Retina (tissue), 1 donor: ENCODE measurements around the gene RANGAP1.
A peak's percentile ranks its signal among the peaks of the same experiment; 100 is the strongest.

Experiments
- DNase-seq: peaks from one replicate; pipeline ENCODE4 v3.0.0-alpha.2; 2016

Gene RANGAP1, protein sequence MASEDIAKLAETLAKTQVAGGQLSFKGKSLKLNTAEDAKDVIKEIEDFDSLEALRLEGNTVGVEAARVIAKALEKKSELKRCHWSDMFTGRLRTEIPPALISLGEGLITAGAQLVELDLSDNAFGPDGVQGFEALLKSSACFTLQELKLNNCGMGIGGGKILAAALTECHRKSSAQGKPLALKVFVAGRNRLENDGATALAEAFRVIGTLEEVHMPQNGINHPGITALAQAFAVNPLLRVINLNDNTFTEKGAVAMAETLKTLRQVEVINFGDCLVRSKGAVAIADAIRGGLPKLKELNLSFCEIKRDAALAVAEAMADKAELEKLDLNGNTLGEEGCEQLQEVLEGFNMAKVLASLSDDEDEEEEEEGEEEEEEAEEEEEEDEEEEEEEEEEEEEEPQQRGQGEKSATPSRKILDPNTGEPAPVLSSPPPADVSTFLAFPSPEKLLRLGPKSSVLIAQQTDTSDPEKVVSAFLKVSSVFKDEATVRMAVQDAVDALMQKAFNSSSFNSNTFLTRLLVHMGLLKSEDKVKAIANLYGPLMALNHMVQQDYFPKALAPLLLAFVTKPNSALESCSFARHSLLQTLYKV

DNA sequence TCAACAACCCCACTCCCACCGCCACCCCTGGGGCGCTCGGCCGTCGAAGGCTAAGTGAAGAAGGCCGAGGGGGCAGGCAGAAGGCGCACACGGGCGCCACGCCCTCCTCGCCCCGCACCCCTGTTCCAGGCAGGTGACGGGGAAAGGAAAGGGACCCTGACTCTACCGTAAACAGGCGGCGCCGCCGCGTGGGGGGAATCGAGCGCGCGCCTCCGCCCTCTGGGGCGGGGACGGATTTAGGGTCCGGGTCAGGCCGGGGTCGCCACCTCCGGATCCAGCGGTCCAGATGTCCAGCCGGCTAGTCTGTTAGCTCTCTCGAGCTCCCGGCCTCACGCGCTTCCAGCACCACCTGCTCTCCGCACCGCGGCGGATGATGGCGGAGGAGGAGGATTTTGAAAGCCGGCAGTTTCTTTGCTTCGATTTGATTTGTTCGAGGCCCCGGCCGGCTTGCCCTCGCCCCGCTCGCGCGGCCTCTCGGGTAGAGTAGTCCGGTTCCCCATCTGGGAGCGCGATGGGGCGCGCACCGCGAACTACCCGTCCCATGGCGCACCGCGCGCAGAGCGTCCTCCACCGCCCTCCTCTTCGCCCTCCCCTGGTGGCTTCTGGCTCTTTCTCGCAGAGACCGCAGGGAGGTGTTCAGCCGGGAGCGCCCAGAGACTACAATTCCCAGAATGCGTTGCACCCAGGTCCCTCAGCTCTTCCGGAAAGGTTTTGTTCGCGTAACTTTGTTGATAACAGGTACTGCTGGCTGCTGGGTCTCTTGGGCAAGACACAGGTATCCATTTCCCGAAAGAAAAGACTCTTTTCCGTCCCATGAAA lies at the start of gene RANGAP1:
TSS of gene RANGAP1 (minus strand) at position 368 of the 819 bp plus-strand sequence. CDS start 5,143 bp downstream, outside the sequence.
- peak; percentile 99 for DNase-seq

- DNase-seq, result no peak
Measured at GRCh38 chr22:41334951-41335635, 49.1 kb upstream of the RANGAP1 start.

- DNase-seq, result no peak
Measured at GRCh38 chr22:41334215-41334614, 48.2 kb upstream of the RANGAP1 start.

- no peak for DNase-seq
Measured at GRCh38 chr22:41333806-41334205, 47.8 kb upstream of the RANGAP1 start.

DNA sequence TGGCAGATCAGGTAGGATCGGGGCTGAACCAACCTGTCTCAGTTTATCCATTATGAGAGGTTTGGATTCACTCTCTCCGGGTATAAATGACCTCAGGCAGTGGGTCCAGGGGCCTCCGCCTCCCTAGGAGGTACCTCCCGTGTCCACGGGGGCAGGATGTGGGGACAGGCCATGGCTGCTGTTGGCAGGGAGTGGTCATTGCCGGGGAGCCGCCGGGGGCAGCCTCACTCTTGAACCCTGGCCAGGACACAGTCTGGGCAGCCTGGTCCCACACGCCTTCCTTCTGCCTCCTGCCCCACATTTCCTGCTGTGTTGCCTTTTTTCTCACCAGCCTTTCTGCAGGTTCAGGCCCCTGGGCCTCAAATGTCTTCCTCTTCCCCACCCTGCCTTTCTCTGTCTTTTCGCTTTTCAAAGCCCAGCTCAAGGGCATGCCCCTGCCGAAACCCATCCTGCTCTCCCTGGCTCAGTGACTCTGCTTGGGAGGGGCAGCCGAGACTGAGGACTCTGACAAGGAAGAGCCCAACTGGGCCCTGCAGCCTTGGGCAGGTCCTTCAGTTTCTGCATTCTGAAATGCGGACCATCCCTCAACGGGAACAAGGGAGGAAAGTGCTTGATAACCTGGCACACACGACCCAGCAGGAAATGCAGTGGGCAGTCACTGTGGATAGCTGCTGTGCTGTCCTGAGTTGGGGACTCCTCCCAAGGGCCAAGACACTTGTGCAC lies 46.4 kb upstream of the RANGAP1 start:
- DNase-seq, result no peak

DNA sequence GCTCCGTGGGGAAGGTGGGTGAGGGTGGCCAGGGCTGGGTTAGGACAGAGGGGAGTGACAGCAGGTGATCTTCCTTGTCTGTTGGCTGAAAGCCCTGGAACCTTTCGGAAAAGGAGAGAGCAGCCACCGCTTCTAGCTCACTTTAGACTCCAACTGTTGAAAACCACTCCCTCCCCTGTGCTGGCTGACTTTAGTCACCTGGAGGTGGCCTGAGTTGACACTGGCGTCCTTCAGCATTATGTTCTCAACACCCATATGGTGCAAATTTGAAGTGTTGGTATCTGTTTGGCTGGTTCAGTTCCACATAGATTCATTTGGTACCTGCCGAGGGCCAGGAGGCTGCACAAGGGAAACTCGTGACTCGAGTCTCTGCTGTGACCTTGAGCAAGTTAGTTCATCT lies 44.2 kb upstream of the RANGAP1 start:
- no peak for DNase-seq

DNA sequence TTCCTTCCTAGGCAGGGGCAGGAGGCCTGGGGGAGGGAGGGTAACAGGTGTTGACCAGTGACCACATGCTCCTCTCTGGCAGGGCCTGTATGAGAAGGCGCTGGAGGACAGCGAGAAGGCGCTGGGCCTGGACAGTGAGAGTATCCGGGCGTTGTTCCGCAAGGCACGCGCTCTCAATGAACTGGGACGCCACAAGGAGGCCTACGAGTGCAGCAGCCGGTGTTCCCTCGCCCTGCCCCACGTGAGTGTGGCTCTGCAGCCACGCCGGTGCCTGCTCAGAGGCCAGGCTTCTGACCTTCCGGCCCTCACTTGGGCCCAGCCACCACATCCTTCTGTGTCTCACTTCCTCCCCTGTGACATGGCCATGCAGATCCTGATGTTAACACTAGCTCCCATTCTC lies 41.1 kb upstream of the RANGAP1 start:
- DNase-seq, result no peak

- DNase-seq, result no peak
Measured at GRCh38 chr22:41324821-41325528, 39.0 kb upstream of the RANGAP1 start.

DNA sequence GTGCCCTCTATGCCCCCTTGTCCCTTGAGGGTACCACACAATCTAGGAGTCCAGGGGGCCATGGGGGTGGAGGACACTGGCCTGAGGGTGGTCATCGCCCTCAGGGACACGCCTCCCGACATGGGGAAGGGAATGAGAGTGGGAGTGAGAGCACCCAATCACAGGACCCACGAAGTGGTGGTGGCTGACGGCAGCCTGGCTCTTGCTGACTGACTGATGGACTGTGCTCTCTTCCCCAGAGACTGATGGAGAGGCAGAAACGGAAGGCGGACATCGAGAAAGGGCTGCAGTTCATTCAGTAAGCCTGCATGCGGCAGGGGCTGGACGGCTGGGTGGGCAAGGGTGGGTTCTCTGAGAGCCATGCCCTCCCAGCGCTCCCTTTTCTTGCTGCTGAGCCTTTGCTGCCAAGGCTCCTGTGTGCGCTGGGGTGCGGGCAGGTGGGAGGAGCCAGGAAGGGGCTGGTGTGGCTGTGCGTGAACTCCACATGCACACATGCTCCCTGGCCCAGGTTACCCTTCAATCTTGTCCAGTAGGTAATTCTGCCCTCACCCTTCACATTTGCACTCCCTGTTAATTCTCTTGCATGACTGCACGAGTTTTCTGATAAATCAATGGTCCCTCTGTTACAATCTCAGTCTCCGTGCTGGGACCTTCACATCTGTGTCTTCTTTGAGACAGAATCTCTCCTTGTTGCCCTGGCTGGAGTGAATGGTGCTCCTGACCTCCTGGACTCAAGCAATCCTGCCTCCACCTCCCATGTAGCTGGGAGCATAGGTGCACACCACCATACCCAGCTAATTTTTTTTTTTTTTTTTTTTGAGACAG lies 34.6 kb upstream of the RANGAP1 start:
- DNase-seq, result peak; percentile 24

DNA sequence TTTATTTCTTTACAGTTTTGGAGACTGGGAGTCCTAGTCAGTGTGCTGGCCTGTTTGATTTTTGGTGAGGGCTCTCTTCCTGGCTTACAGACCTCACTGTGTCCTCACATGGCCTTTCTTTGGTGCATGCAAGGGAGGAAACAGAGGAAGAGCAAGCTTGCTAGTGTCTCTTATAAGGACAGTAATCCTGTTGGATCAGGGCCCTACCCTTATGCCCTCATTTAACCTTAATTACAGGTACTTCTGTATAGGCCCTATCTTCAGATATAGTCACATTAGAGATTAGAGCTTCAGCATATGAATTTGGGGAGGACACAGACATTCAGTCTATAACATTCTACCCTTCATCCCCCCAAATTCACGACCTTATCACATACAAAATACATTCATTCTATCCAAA lies 29.6 kb upstream of the RANGAP1 start:
- DNase-seq, result no peak

DNA sequence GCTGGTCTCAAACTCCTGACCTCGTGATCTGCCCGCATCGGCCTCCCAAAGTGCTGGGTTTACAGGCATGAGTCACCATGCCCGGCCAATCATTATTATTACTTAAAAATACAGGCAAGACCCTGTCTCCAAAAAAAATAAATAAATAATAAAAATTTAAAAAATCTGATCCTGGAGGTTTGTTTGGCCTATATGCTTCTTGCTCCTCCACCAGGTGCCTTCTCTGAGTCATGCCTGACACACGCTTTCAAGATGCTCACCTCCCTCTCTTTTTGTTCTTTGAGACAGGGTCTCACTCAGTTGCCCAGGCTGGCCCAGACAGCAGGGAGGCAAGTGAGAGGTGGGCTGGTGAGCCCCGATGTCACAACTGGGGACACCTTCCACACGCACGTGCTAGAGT lies 28.8 kb upstream of the RANGAP1 start:
- no peak for DNase-seq

DNA sequence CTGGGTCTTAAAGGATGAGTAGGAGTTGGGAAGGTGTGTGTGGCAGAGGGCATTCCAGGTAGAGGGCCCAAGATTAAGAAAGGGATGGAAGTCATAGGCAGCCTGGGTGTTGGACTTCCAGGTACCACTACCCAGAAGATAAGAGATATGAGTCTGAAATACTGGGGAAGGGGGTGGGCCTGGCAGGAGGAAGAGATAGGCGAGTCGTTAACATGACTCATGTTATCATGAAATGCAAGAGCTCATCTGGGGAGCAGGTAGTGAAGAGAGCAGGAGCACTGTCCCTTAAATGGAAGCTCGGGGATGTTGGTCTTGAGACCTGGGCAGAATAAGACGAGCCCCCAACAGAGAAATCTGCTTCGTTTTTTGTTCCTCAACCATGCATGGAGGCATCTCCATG lies 25.5 kb upstream of the RANGAP1 start:
- DNase-seq, result no peak

DNA sequence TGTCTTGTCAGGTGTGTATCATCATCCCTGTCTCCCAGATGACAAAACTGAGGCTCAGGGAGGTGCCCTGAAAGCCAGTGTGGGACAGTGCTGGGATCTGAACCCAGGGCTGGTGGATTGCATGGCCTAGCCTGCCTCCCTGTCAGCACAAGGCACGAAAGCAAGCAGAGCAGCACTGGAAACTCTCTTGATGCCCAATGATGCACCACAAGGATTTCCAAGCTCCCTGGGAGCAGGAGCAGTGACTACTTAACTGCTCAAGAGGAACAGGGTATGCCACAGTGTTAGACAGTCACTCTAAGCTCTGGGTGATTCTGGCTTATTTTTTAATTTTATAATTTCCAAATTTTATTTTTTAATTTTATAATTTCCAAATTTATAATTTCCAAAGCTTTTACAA lies 24.3 kb upstream of the RANGAP1 start:
- no peak for DNase-seq

GRCh38 chr22:41308544-41308947 lies 22.6 kb upstream of the RANGAP1 start:
- no peak for DNase-seq

GRCh38 chr22:41308054-41308453 lies 22.1 kb upstream of the RANGAP1 start:
- no peak for DNase-seq

GRCh38 chr22:41305646-41306045 lies 19.7 kb upstream of the RANGAP1 start:
- DNase-seq, result no peak

DNA sequence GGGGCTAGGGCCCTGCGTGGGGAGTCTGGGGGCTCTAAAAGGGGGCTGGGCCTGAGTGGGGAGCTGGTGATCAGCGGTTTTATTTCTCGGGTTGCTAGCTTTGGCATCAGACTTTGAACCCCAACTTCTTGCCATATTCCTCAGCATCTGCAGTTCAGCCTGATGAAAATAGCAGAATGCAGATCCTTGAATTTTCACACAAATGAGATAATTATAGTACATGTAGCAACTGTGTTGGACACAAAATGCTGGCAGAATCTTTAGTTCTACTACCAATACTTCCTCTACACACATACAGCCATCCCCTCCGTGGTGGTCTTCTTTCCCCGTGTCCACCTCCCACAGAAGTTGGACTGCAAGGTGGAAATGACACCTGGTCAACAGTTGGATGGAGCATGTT lies 16.8 kb upstream of the RANGAP1 start:
- no peak for DNase-seq

DNA sequence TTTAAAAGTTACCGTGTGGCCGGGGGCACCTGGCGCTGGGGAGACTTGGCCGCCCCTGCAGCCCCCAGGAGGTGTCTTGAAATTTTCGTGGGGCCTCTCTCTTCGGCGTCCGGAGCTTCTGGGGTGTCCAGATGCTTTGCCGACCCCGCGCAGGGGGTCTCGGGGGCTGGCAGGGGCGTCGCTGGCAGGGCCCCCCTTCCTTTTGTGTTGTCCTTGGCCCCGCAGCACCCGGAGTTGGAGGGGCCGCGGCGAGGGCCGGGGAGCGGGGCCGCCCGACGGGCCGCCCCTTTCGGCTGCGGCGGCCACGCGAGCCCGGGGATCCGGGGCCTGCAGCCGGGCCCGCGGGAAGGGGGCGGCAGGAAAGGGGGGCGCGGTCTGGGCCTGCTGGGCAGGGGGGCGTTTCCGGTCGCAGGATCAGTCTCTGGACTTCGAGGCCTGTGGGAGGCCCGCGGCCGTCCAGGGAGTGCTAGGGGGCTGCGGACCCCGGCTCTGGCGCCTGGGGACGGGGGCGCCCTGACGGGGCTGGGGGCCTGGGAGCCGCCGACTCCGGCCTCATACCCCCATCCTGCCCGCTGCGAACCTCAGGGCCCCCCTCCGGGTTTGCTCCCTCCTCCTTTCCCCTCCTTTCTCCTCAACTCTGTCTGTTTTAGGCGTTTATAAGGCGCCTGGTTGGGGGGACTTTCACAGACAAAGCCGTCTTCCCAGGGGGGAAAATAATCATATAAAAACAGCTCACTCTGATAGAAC lies 16.2 kb upstream of the RANGAP1 start:
- DNase-seq, result peak; percentile 63

DNA sequence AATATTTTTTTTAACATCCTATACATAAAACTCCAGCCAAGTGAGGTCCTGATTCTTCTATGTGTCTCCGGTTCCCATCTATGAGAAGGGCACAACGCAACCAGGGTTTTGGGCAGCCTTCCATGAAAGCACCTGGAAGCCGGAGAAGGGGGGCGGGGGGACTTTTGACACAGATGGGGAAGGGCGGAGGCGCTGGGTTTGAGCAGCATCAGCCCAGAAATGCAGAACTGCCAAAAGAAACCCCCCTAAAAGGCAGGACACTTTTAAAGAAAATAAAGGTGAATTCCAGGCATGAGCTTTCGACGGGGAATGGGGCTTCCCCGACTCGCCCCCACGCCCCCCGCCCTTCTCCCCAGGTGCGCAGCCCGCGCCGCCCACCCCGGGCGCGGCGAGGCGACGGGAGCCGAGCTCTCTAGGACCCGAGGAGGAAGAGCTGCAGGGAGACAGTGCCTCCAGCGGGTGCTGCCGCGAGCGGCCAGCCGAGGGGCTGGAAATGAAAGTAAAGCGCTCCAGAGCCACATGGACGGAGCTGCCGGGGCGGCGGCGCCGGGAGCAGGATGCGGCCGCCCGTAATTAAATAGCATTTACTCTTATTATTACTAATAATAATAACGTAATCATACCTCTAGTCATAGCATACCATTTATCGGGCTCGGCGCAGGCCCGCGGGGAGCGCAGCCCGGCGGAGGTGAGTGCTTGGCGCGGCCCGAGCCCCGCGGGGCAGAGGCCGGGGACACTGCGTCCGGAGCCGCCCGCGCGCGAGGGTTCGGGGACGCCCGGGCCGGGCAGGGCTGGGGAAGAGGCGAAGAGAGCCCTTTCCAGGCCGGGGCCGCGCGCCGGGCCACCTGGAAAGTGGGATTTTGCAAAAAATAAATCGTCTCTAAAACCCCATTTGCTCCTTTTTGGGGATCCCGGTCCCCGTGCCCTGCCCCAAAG lies 15.4 kb upstream of the RANGAP1 start, which contains the start of gene ZC3H7B:
TSS of gene ZC3H7B (plus strand) at position 441 of the 936 bp plus-strand sequence. CDS start 19,136 bp downstream, outside the sequence.
- DNase-seq, result peak; percentile 86
